ENCODE measurements around the gene MUL1. TPM values are rescaled to one million over a fixed set of nuclear protein-coding genes. Genes with fewer than 3 reads are reported as not detected.
"Not testable (repeated sequence)": the region's sequence is repeated elsewhere in the genome, so short reads cannot be mapped to it uniquely, and the experiment has no call there.

The MUL1 gene, protein sequence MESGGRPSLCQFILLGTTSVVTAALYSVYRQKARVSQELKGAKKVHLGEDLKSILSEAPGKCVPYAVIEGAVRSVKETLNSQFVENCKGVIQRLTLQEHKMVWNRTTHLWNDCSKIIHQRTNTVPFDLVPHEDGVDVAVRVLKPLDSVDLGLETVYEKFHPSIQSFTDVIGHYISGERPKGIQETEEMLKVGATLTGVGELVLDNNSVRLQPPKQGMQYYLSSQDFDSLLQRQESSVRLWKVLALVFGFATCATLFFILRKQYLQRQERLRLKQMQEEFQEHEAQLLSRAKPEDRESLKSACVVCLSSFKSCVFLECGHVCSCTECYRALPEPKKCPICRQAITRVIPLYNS
- total RNA-seq: 28.1 TPM

DNA sequence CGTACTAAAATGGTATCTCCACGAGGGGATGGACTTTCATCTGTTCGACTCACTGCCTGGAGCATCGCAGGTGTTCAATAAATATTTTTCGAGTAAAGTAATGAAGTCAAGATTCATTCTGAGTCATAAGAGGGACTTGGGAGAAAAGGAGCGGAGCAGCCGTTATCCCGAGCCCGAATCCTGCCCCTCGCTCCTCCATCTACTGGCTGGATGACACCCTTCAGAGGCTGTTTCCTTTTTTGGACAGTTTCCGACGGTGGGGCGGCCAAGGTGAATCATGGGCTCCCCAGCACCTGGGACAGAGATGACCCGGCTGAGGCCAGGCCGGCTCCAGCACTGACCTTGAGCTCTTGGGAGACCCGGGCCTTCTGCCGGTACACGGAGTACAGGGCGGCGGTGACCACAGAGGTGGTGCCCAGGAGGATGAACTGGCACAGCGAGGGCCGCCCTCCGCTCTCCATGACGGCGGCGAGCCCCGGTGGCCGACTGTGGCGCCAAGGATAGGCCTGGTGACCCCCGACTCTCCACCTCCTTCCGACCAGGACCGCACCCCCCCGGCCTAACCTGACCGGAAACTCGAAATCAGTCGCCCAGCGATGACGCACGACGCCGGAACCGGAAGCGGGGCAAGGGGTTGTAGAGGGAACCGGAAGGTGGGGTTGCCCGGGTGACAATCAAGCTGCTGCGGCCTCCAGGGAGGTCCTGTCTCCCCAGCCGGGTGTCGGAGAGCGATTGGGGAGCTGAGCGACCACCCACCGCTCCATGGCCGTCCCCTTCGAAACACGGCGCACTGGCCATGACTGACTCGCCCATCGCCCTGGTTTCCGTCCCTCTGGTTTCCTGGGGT lies at the start of gene MUL1:
Gene MUL1 (minus strand): TSS at position 588 of the 847 bp plus-strand sequence. CDS start 127 bp downstream, at position 461.
- DNase-seq: peak; percentile 97

DNA sequence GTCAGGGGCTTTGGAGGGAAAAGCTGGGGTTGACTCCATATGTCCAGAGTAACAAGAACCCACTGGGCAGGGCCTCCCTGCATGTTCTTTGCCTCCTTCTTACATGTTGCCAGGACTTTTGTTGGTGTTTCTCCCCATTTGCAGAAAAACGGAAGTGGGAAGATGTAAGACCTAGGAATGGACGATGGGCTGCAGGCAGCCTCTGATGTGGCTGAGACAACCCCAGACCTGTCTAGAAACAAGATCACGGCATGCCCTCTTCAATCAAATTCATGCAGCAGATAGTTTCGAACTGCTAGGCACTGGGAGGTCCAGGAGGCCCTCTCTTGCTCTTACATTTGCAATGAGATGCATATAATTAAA lies 47.8 kb upstream of the MUL1 start:
- no peak for DNase-seq

DNA sequence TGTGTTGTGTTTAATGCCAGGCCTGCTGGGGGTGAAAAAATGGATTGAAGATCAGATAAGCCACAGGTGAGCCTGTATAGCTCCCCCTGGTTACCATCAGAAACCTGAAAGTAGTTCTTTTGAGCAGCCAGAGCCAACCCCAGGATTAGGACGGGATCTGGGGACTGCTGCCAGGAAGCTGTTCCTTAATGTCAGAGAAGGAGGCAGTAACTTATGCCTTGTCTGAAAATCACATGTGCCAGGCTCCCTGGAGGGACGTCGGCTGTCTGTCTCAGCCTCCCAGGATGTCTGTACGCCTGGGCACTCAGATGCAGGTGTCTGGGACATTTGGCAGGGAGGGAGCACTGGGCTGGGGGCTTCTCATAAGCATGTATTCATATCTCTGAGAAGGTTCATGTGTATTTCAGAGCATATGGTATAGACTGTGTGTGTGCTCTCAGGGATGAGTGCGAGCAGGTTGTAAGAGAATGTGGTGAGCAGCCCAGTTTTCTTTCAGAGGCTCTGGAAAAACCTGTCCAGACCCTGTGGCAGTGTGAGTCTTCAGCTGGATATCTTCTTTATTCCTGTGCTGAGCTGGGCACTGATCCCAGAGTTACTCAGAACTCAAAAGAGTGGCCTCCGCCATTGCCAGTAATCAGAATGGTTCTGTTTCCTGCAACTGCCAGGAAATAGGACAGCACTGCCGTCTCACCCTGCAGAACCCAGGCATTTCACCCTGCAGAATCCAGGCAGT lies 47.2 kb upstream of the MUL1 start:
- DNase-seq: peak; percentile 15

DNA sequence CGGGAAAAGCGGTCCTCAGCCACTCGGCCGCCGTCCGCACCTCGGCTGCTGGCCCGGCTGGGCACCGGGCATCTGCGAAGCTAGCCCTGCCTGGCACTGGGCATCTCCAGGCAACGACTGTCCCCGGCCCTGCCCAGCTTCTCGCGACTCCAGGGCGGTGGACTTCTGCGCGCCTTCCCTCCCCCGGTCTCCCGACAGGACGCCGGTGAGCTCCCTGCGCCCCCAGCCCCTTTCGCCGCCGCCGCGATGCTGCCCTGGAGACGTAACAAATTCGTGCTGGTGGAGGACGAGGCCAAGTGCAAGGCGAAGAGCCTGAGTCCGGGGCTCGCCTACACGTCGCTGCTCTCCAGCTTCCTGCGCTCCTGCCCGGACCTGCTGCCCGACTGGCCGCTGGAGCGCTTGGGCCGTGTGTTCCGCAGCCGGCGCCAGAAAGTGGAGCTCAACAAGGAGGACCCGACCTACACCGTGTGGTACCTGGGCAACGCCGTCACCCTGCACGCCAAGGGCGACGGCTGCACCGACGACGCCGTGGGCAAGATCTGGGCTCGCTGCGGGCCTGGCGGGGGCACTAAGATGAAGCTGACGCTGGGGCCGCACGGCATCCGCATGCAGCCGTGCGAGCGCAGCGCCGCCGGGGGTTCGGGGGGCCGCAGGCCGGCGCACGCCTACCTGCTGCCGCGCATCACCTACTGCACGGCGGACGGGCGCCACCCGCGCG lies 44.9 kb upstream of the MUL1 start:
- peak; percentile 18 for DNase-seq

DNA sequence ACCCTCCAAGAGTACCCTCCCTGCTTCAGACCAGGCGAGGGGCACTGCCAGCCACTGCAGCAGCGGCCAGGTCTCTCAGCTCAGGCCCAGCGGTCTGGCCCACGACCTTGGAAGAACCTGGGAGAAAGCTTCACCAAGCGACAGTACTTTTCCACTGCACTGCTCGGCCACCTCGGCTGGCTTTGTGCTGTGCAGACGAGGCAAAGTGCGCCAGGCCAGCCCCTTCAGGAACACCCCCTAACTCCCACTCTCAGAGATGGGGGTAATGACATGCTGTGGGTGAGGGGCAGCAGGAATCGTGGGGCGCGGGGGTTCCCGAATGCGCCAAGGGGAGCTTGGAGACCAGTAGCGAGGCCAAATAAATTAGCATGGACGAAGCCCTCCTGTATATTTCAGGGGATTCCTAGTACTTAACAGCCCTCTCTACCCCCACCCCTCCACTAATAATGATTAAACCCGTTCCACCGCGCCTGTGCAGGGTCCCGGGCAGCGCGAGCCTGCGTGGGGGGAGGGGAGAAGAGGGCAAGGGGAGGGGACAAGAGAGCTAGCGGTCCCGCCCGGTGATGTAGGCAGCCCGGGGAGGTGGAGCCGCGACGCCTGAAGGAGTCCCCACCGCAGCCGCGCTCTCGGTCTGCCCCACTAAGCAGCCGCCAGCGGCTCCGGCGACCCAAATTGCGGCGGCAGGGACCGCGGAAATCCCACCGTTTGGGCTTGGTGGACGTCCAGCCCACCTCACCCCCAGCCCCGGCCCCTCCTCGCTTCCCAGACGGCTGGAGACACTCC lies 44.2 kb upstream of the MUL1 start, which contains the start of gene FAM43B:
Gene FAM43B (plus strand): TSS at position 629 of the 783 bp plus-strand sequence. CDS start 401 bp downstream, outside the sequence.
- DNase-seq: peak; percentile 91

DNA sequence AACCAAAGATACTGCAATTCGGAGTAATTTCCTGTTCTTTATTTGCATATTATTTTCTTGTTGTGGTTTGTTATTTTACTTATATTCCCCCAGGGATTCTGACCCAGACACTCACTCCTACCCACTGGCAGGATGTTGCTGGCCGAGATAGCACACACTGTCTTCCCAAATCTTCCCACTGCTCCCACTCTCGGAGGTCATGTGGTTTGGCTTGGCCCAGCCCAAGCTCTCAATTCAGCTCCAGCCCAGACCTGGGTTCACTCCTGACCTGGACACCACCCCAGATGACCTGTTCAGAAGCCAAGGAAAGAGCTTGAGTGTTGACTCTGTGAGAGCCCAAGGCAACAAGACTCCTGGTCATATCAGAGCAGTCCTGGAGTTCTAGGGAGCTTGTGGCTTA lies 43.2 kb upstream of the MUL1 start:
- no peak for DNase-seq

DNA sequence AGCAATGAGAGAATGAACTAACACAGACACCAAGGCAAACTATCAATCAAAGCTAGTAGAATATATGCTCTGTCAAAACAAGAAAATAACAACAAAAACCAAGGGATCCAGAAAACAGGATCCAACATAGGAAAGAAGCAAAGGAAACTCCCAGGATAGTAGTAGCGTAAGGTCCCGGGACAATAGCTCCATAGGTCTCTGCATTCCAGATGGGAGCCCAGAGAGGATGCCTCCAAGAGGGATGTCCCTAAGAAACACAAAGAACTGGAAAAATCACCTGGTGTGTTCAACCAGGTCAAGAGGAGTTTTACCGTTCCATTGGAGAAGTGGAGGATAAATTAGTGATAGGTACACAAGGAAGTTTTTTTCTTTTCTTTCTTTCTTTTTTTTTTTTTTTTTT lies 38.7 kb upstream of the MUL1 start:
- no peak for DNase-seq

DNA sequence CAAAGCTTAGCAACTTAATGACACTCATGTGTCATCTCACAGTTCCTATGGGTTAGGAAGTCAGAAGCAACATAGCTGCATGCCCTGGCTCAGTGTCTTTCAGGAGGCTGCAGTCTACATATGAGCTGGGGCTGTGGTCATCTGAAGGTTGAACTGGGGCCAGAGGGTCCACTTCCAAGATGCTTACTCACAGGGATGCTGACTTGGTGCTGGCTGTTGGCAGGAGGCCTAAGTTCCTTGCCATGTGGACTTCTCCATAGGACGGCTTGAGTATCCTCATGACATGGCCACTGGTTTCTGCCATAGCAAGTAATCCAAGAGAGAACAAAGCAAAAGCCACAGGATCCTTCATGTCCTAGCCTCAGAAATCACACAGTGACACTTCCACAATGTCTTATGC lies 32.3 kb upstream of the MUL1 start:
- DNase-seq: no peak

DNA sequence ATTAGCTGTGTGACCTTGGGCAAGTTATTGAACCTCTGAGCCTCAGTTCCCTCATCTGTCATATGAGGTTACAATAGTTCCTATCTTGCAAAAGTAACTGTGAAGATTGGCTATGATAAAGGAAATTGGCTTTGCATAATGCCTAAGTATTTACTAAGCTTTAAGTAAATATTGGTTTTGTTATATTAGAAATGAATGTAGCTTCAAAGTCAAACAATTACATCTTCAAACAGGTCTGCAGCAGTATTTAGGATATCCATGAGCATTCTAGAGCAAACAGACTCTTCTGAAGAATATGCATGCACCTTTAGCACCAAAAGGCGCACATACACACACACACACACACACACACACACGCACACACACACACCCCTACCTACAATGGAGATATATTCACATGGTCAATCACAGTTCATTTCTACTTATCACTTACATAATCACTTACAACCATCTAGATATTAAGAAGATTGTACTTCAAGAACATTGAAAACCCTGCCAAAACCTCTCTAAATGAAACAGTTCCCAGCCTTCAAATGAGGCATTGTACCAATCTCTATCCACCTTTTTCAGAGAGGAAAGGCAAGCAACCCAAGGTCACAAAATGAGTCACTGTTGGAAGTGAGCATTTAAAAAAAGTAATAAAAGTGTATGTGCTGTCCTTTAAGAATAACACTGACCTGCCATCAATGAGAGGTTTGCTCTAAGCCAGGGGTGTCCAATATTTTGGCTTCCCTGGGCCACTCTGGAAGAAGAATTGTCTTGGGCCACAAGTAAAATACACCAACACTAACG lies 31.0 kb upstream of the MUL1 start:
- DNase-seq: no peak

DNA sequence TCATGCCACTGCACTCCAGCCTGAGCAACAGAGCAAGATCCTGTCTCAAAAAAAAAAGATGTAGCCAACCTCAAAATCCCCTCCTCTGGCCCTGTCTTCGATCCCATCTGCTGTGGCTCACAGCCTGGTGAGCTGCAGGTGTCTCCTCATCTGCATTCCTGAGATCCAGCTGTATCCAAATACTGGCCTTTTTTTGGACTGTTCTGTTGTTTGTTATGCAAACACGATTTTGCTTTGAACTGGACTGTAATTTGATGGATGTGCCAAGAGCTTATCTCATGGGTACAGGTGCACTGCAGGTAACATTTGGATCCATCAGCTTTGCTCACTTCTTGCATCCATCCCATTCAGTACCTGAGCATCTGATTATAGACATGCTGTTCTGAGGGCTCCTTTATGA lies 30.3 kb upstream of the MUL1 start:
- no peak for DNase-seq

DNA sequence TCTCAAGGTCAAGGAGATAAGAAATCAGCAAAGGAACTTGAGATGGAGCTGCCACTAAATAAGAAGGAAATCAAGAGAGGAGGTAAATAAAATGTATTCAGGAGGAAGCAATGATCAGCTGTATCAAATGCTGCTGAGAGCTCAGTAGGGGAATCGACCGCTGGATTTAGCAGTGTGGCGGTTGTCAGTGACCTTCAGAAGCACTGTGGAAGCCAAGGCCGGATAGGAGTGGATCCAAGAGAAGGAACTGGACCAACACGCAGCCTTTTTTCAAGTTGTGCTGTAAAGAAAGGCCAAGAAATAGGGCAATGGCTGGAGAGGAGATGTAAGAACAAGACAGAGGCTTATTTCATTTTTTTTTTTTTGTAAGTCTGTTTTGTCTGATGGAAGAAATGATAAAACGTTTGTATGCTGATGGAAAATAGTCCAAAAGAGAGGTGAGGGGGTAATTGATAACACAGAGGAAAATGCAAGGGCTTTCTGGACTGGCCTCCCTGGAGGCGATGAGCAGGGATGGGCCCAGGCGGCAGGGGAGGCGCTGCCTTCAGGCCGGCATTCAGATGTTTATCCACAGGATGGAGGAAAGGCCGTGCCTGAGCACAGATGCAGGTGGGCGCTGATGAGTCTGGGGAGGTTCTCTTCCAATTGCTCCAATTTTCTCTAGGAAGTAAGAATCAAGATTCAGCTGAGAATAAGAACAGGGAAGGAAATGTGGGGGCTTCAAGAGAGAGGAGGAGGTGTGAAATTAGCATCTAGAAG lies 26.9 kb upstream of the MUL1 start:
- no peak for DNase-seq

DNA sequence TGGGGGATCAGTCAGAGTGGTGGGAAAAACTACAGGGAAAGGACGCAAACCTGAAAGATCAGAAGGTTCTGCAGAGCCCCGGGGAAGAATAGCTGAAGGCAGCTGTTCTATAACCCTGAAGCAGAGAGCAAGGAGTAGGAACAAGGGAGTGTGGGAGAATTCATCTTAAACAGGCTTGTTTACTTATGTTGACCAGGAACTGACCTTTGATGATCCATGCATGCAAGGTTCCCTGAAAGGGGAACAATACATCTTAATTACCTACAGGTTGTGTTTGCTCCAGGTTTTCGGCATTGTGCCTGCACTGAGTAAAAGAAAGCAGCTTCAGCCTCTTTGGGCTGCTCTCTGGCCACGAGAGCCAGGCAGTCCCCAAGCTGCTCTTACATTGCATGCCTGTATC lies 25.7 kb upstream of the MUL1 start:
- DNase-seq: no peak

DNA sequence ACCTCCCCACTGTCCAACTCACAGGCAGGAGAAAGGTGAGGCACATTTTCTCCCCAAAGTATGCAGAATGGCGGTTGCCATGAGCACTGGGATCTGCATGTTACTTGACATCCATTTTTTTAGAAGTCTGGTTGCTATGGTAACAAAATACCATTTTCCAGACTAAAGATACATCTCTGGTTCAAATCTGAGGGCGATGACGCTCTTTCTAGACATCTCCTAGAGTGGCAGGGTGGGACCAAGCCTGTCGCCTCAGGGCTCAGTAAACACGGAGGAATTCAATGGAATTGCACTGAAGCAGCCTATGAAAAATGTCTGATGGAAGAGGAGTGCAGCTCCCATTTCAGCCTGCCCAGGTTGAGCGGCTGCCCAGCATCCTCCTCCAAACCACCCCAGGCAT lies 22.9 kb upstream of the MUL1 start:
- DNase-seq: peak; percentile 36

DNA sequence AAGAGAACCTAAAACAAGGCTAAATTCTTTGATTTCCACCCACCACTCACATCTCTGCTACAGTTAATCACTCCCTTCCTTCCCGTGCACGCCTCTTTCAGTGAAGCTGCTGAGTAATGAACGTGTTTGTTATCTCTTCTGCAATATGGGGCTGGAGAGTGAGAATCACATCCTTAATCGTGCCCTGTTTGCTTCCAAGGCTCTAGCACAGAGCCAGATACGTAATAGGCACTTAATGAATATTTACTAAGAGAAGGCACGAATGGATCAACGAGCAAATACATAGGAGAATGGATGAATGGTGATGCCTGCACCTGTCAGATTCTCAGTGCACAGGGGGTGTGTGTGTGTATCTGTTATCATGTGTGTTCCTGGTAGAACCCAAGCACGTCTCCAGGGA lies 22.4 kb upstream of the MUL1 start:
- no peak for DNase-seq

DNA sequence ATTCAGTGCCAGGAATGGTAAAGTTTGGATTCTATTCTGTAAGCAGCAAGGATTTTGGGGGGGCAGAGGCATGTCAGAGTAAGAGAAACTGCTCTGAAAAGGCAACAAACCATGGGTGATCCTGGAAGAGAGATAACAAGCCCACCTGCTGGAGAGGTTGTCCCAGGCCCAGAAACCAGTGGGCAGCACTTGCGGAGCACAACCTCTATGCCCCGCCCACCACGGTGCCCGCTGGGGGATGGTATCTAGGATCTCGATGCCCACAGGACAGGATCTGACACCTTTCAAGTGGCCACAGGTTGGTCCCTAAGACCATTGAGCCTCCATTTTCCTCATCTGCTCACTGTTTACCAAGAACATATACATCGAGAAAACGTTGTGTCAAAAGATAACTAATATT lies 20.3 kb upstream of the MUL1 start:
- no peak for DNase-seq

DNA sequence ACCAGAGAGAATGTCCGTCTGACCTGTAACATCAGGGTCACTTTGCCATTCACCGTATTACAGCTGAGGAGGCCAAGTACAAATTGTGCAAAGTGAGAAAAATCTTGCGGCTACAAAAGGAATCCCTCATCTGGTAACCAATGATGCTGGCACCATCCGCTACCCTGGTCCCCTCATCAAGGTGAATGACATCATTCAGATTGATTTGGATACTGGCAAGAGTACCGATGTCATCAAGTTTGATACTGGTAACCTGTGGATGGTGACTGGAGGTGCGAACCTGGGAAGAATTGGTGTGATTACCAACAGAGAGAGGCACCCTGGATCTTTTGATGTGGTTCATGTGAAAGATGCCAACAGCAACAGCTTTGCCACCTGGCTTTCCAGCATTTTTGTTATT lies 18.3 kb upstream of the MUL1 start:
- DNase-seq: no peak

DNA sequence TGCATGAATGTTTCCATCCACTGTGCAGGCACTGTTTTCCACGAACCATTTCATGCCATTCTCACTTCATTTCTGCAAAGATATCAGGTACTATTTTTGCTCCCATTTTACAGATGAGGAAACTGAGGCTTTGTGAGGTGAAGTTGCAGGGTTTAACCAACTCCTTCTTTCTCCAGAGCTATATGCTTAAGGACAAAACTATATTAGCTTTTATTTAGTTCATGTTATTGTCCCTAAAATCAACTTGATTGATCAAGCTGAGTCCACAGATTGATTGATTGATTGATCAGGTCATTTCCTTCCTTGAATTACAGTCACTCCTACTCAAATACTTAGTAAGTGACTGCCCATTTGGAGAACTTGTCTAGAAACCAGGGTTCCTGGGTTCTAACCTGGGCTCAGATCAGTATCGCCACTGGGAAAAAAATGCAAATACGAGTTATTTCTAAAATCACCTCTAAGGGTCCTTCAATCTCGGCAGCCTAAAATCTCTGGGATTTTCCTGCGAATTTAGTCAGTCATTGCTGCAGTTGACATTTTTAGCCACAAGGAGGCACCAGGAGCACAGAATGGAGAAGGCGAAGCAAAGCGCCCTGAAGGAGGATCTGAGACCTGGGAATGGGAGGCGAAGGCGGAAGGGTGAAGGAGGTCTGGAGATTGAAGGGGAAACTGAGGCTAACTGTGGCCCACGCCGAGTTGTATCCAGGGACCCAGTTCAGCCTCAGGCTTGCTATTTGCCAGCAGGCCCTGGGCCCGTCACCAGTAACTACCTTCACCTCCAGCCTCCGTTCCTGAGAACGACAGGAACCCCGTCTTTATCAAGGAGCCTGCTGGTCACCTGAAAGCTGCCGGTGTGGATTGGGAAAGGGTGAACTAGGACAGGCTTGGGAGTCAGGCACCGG lies 14.3 kb upstream of the MUL1 start:
- peak; percentile 93 for DNase-seq

DNA sequence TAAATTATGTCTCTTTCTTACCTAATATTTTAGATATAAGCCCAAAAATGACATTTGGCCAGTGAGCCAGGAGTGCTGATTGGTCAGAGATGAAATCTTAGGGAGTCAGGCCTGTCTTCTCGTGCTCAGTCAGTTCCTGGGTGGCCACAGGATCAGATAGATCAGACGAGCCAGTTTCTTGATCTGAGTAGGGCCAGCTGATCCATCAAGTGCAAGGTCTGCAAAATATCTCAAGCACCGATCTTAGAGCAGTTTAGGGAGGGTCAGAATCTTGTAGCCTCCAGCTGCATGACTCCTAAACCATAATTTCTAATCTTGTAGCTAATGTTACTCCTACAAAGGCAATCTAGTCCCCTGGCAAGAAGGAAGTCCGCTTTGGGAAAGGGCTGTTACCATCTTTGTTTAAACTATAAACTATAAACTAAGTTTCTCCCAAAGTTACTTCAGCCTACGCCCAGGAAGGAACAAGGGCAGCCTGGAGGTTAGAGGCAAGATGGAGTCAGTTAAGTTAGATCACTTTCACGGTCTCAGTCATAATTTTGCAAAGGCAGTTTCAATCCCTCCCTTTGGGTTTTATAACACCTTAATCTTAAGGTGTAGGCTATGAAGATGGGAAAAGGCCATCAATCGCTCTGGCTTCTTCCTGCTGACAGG lies 11.8 kb upstream of the MUL1 start:
- not testable (repeated sequence) for DNase-seq
